OCI-LY7 (cell line): Measurements from ENCODE around the gene PPP1R9A.

Experiments used
- EZH2phosphoT487 ChIP-seq: fragments of 200-600 bp; sonication (generic); IDR thresholded peaks from 2 replicates; pipeline ENCODE4 v1.6.1; 2018; ENCODE audit warnings: low read depth, borderline replicate concordance, mild to moderate bottlenecking, mixed run types, antibody characterized with exemption, low read length, moderate library complexity, mixed read lengths
- TF ChIP-seq, protein P1 (sequence below): fragments of 200-600 bp; sonication (generic); conservative IDR thresholded peaks from 2 replicates; pipeline ENCODE4 v1.5.1; 2014; ENCODE audit warnings: mild to moderate bottlenecking, antibody characterized with exemption, low read length, moderate library complexity, mixed read lengths

DNA sequence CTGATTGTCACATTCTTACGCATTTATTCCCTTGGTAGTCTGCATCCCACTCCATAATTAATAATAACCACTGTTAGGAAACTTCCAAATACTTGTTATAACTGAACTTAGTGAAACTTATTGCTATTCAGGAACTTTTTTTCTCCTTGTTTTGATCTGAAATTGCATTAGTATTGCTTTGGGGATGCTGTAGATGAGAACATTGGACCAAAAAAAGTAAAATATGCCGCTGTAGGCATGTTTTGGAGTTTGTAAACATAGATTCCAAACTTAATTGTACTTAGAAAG, 1.7 kb downstream of the PPP1R9A start:
- TF ChIP-seq, protein P1, sequence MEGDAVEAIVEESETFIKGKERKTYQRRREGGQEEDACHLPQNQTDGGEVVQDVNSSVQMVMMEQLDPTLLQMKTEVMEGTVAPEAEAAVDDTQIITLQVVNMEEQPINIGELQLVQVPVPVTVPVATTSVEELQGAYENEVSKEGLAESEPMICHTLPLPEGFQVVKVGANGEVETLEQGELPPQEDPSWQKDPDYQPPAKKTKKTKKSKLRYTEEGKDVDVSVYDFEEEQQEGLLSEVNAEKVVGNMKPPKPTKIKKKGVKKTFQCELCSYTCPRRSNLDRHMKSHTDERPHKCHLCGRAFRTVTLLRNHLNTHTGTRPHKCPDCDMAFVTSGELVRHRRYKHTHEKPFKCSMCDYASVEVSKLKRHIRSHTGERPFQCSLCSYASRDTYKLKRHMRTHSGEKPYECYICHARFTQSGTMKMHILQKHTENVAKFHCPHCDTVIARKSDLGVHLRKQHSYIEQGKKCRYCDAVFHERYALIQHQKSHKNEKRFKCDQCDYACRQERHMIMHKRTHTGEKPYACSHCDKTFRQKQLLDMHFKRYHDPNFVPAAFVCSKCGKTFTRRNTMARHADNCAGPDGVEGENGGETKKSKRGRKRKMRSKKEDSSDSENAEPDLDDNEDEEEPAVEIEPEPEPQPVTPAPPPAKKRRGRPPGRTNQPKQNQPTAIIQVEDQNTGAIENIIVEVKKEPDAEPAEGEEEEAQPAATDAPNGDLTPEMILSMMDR, result no peak
- TF ChIP-seq EZH2phosphoT487, result no peak
